Mesothelial cell of epicardium (in vitro differentiated cells): ENCODE data around the gene NFAT5. TPM values are rescaled to one million over a fixed set of nuclear protein-coding genes. Genes with fewer than 3 reads are reported as not detected.

Experiments used
- DNase-seq, 2 experiments: peaks; one replicate each; pipeline ENCODE4 v3.0.0; 2021; ENCODE audit warnings: low spot score in 2 of 2; ENCODE audit not compliant: unreplicated experiment in 2 of 2
- H3K27ac Mint-ChIP-seq: 2 replicates; pipeline ENCODE4 v1.8.0; 2021; ENCODE audit warnings: mixed read lengths
- H3K27me3 Mint-ChIP-seq: 2 replicates; pipeline ENCODE4 v1.8.0; 2021; ENCODE audit warnings: low read depth, mixed read lengths
- H3K36me3 Mint-ChIP-seq: 2 replicates; pipeline ENCODE4 v1.8.0; 2021; ENCODE audit warnings: mixed read lengths
- H3K4me1 Mint-ChIP-seq: 2 replicates; pipeline ENCODE4 v1.8.0; 2021; ENCODE audit warnings: mixed read lengths
- H3K4me3 Mint-ChIP-seq: 2 replicates; pipeline ENCODE4 v1.8.0; 2021; ENCODE audit warnings: mild to moderate bottlenecking, moderate library complexity, mixed read lengths
- H3K9me3 Mint-ChIP-seq: 2 replicates; pipeline ENCODE4 v1.8.0; 2021; ENCODE audit warnings: mixed read lengths
- CTCF ChIP-seq: fragments of 200-600 bp; sonication (generic); IDR thresholded peaks from one replicate; pipeline ENCODE4 v1.5.0; 2021; ENCODE audit warnings: antibody characterized with exemption; ENCODE audit not compliant: unreplicated experiment
- total RNA-seq: library from RNA; stranded (reverse); gene quantifications from 3 replicates; pipeline ENCODE4 v1.2.1, GENCODE V29; 2021

NFAT5 gene
- total RNA-seq, 1 donor from 2014 or later = 92.5 TPM

GRCh38 chr16:69712914-69713581, 147.3 kb downstream of the NFAT5 start:
- TF ChIP-seq CTCF = no peak
- peaks cover 29% of the 10 kb centered on the region for H3K36me3 Mint-ChIP-seq

GRCh38 chr16:69717066-69717465, 151.3 kb downstream of the NFAT5 start:
- no peak overlapping the region for H3K27ac Mint-ChIP-seq
- H3K4me3 Mint-ChIP-seq = no peak overlapping the region
- no peaks in the 10 kb centered on the region for H3K27me3 Mint-ChIP-seq
- no peaks in the 10 kb centered on the region for H3K9me3 Mint-ChIP-seq
- no peak for TF ChIP-seq CTCF
- peaks cover 32% of the 10 kb centered on the region for H3K36me3 Mint-ChIP-seq
- peaks cover 11% of the 10 kb centered on the region for H3K4me1 Mint-ChIP-seq
- no peak for DNase-seq

More at GRCh38 chr16:69712914-69713581, 147.3 kb downstream of the NFAT5 start:
- Mint-ChIP-seq H3K4me1 (peaks cover 9% of the 10 kb centered on the region), H3K27ac (no peak overlapping the region), H3K9me3 (no peaks in the 10 kb centered on the region), H3K4me3 (no peak overlapping the region), H3K27me3 (no peaks in the 10 kb centered on the region)
- DNase-seq = no peak

- H3K9me3 Mint-ChIP-seq = no peaks in the 10 kb centered on the region
- peak overlapping the region; percentile 16 for H3K4me3 Mint-ChIP-seq
- peak overlapping the region; percentile 77 for H3K27ac Mint-ChIP-seq
- peaks cover 24% of the 10 kb centered on the region for H3K36me3 Mint-ChIP-seq
- no peak for DNase-seq
- no peak for TF ChIP-seq CTCF
- no peaks in the 10 kb centered on the region for H3K27me3 Mint-ChIP-seq
- peaks cover 11% of the 10 kb centered on the region for H3K4me1 Mint-ChIP-seq
These were observed 152.5 kb downstream of the NFAT5 start for GRCh38 chr16:69718111-69718764.

GRCh38 chr16:69720822-69721430, 155.2 kb downstream of the NFAT5 start:
- no peak for DNase-seq
- Mint-ChIP-seq H3K9me3 (no peaks in the 10 kb centered on the region), H3K27me3 (no peaks in the 10 kb centered on the region), H3K4me3 (no peak overlapping the region), H3K27ac (no peak overlapping the region), H3K36me3 (peaks cover 18% of the 10 kb centered on the region), H3K4me1 (peaks cover 24% of the 10 kb centered on the region)
- no peak for TF ChIP-seq CTCF

- no peak overlapping the region for H3K4me3 Mint-ChIP-seq
- peaks cover 29% of the 10 kb centered on the region for H3K4me1 Mint-ChIP-seq
- peaks cover 18% of the 10 kb centered on the region for H3K36me3 Mint-ChIP-seq
- H3K27me3 Mint-ChIP-seq = no peaks in the 10 kb centered on the region
- H3K27ac Mint-ChIP-seq = no peak overlapping the region
- no peak for TF ChIP-seq CTCF
- DNase-seq = no peak
- no peaks in the 10 kb centered on the region for H3K9me3 Mint-ChIP-seq
These were observed 155.7 kb downstream of the NFAT5 start for GRCh38 chr16:69721441-69721957.
